Measurements from ENCODE around the gene APOL6.
"Not testable (repeated sequence)": the region's sequence is repeated elsewhere in the genome, so short reads cannot be mapped to it uniquely, and the experiment has no call there.

Gene APOL6

GRCh38 chr22:35617137-35617755 lies 31.0 kb upstream of the APOL6 start, which contains the start of gene MB:
Gene MB, minus strand, starts transcription at chr22:35617329. Its CDS starts 72 bp downstream, at chr22:35617257.
- H3K4me3 ChIP-seq (ENCODE audit: low read depth, low read length), result no peak within 1 kb of the TSS
- no peak for DNase-seq (ENCODE audit: low read depth)
- no peak for TF ChIP-seq CTCF (IDR thresholded peaks at IDR 0.05; ENCODE audit: low read depth, low read length, missing control alignments)

DNA sequence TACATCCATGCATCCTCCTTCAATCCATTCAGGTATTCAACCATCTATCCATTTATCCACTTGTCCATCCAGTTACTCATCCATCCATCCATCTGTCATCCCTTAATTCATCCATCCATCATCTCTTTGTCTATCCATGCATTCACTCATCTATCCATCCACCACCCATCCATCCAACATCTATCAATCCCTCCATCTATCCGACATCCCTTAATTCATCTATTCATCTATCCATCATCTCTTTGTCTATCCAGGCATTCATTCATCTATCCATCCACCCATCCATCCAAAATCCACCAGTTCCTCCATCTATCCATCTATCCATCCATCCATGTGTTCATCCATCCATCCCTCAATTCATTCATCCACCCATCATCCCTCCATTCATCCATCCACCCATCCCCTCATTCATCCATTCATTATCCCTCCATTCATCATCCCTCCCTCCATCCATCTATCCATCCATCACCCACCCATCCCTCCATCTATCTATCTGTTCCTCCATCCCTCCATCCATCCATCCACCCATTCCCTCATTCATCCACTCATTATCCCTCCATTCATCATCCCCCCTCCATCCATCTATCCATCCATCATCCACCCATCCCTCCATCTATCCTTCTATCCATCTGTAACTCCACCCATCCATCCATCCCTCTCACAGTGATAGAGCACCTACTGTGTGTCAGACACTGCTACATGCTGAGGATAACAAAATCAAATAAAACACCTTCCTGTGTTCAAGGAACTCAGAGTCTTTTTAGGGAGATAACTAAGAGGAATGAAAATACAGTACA lies 29.6 kb upstream of the APOL6 start:
- DNase-seq (ENCODE audit: low read depth), result no peak
- no peak for TF ChIP-seq CTCF (IDR thresholded peaks at IDR 0.05; ENCODE audit: low read depth, low read length, missing control alignments)
- H3K4me3 ChIP-seq (ENCODE audit: low read depth, low read length), result no peak overlapping the region

DNA sequence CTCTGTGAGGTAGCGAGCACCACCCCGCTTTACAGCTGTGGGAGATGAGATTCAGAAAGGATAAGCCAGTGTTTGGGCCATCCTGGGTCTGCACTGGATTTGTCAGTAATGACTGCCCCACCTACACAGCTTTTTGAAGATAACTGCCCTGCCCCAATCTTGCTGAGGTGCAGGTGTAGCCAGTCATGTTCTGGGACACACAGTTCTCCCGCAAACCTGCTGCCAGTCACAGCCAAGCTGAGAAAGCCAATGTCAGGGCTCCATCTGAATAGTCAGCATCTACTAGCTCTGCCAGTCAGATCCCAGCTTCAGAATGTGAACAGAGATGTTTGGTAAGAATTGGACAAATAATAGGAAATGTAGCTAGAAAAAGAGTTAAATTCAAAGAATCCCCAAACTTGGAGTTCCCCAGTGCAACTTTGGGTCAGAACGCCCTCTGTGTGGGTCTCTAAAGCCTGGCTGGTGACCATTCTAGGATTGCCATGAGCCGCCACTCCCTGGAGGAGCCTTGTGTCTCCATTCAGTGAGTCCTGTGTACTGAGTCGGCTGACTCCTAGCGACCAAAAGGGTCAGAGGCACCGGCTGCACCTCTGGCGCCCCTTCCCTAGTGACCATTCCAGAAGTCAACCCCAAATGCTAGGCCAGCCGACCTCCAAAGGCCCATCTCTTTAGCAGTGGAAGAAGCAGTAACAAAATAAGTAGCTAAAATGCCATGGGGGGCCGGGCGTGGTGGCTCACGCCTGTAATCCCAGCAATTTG lies 28.7 kb upstream of the APOL6 start:
- no peak for TF ChIP-seq CTCF (IDR thresholded peaks at IDR 0.05; ENCODE audit: low read depth, low read length, missing control alignments)

DNA sequence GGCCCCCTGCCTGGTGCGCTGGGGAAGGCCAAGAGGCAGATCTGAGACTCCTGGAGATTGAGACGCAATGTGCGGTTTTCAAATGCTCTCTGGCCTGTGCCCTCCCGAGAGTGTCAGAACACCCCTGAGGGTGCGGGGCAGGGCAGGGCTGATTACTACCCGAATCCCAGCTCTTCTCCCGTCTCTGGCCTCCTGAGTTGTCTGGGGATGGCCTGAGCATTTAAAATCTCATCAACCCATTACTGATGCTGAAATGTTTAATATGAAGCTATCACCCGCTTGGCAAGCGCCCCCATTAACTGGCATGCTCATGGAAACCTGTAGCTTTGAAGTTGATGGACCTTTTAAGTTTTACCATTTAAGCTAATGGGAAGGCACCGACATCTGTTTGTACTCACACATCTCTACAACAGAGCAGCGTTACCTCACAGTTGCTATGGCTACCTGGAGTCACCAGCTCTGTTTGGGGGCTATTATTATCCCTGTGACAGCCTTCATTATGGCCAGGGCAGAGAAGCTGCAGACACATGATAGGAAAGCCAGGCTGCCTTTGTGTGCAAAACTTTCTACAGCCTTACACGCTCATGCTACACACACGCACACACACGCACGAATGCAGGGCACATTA lies 27.5 kb upstream of the APOL6 start:
- H3K4me3 ChIP-seq (ENCODE audit: low read depth, low read length), result no peak overlapping the region
- DNase-seq (ENCODE audit: low read depth), result no peak
- TF ChIP-seq CTCF (IDR thresholded peaks at IDR 0.05; ENCODE audit: low read depth, low read length, missing control alignments), result no peak

More for the DNA sequence above, 28.7 kb upstream of the APOL6 start:
- no peak for DNase-seq (ENCODE audit: low read depth)
- no peak overlapping the region for H3K4me3 ChIP-seq (ENCODE audit: low read depth, low read length)

GRCh38 chr22:35621451-35621850 lies 26.8 kb upstream of the APOL6 start:
- no peak for TF ChIP-seq CTCF (IDR thresholded peaks at IDR 0.05; ENCODE audit: low read depth, low read length, missing control alignments)
- H3K4me3 ChIP-seq (ENCODE audit: low read depth, low read length), result no peak overlapping the region
- DNase-seq (ENCODE audit: low read depth), result no peak

DNA sequence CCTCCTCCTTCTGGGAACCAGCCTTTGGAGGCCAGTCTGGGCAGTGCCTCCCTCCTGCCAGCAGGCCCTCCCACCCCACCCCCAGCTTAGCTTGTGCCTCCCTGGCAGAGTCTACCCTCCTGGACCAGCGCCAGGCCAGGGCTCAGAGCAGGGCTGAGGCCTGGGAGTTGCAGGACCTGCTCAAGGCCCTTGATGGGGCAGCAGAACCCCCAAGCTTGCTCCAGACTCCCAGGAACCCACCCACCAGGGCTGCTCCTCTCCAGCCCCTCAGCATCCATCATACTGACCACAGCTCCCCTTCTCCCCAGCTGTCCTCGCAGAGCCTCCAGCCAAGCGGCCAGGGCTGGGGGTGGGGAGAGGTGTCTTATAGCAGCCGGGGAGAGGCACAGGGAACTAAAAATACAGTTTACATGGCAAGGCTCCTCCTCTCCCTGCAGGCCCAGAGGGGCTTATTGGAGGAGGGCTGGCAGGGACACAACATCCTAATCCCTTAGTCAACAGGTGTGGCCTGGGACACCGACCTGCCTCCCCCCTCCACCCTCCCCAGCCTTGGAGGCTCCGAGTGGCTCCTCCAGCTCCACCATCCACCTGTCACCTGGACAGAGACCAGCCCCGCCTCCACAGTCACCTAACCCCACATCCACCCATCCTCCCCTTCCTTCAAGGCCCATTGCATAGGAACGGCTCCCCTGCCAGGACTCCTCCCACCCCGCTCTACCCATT lies 25.9 kb upstream of the APOL6 start:
- no peak overlapping the region for H3K4me3 ChIP-seq (ENCODE audit: low read depth, low read length)
- no peak for DNase-seq (ENCODE audit: low read depth)
- no peak for TF ChIP-seq CTCF (IDR thresholded peaks at IDR 0.05; ENCODE audit: low read depth, low read length, missing control alignments)

DNA sequence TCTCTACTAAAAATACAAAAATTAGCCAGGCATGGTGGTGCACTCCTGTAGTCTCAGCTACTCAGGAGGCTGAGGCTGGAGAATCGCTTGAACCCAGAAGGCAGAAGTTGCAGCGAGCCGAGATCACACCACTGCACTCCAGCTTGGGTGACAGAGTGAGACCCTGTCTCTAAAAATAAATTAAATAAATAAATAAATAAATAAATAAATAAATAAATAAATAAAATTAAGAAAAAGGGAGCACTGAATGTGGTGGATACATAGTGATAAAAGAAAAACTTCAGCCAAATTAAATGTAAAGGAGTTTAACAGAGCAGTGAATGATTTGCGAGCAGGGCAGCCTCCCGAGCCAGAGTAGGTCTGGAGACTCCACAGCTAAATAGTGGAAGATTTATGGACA lies 24.4 kb upstream of the APOL6 start:
- not testable (repeated sequence) for H3K4me3 ChIP-seq (ENCODE audit: low read depth, low read length); DNase-seq (ENCODE audit: low read depth)
